ENCODE measurements around the gene CELF4.

Gene CELF4

DNA sequence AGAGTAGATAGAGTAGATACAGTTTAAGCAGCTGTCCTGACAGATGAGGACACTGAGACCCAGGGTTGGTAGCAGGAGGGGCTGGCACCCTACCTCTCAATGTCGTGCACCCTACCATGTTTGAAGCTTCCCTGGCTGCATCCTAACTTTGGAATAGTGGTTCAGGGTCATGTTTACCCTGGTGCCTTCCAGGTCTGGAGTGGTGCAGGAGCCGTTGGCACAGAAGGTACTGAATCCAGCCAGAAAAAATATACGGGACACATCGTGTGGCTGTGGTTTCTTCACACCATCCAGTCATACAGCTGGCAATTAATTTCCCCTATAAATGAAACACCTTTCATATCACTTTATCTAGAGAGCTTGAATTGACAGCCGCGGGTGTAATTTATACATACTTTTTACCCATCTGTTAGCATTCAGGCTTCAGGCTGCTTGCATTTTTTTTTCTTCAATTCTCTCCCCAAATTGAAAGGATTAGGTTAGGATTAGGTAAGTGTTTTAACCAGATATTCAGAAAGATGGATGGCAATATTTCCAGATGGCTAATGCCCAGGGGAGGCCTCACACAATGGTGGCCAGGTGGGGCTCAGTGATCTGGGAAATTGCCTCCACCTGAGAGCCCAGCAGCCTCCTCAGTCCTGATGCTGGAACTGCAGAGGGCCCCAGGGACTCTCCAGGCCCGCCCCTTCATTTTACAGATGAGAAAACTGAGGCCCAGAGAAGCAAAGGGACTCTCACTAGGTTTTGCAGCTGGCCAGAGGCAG, 127.0 kb downstream of the CELF4 start:
- Mint-ChIP-seq H3K36me3 (ENCODE audit: low read depth) (no peaks in the 10 kb centered on the region), H3K27me3 (peaks cover 10% of the 10 kb centered on the region), H3K4me3 (no peak overlapping the region), H3K4me1 (ENCODE audit: low read depth) (peaks cover 5% of the 10 kb centered on the region), H3K27ac (no peak overlapping the region), H3K9me3 (no peaks in the 10 kb centered on the region)
- no peak for DNase-seq

DNA sequence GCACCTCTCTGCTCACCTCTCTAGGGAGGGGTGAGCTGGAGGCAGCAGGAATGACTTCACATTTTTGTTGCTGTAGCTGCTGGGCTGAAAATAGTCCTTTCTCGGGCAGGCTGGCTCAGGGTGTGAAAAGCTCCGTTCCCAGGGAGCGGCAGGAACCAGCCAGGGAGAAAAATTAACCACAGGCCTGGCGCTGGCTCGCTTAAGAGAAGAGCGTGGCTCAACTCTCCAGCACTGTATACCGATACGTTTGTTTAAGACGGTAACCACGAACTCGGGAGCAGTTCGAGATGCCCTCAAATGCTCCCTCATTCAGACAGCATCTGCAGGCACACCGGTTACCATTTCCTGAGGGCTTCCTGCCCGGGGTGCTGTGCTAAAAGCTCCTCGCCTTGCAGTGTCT, 129.6 kb downstream of the CELF4 start:
- no peak for DNase-seq
- peaks cover 5% of the 10 kb centered on the region for H3K4me1 Mint-ChIP-seq (ENCODE audit: low read depth)
- H3K27ac Mint-ChIP-seq: no peak overlapping the region
- H3K4me3 Mint-ChIP-seq: no peak overlapping the region
- no peaks in the 10 kb centered on the region for H3K36me3 Mint-ChIP-seq (ENCODE audit: low read depth)
- no peaks in the 10 kb centered on the region for H3K9me3 Mint-ChIP-seq
- peaks cover 10% of the 10 kb centered on the region for H3K27me3 Mint-ChIP-seq

GRCh38 chr18:37435150-37435867, 130.3 kb downstream of the CELF4 start:
- no peak for DNase-seq
- Mint-ChIP-seq H3K4me1 (ENCODE audit: low read depth) (peaks cover 5% of the 10 kb centered on the region), H3K27ac (no peak overlapping the region), H3K9me3 (no peaks in the 10 kb centered on the region), H3K36me3 (ENCODE audit: low read depth) (no peaks in the 10 kb centered on the region), H3K27me3 (peaks cover 10% of the 10 kb centered on the region), H3K4me3 (no peak overlapping the region)

GRCh38 chr18:37434161-37434860, 131.3 kb downstream of the CELF4 start:
- Mint-ChIP-seq H3K27me3 (peaks cover 10% of the 10 kb centered on the region), H3K4me1 (ENCODE audit: low read depth) (peaks cover 5% of the 10 kb centered on the region), H3K36me3 (ENCODE audit: low read depth) (no peaks in the 10 kb centered on the region), H3K4me3 (no peak overlapping the region), H3K27ac (no peak overlapping the region), H3K9me3 (no peaks in the 10 kb centered on the region)
- no peak for DNase-seq

GRCh38 chr18:37432436-37433195, 133.0 kb downstream of the CELF4 start:
- no peak overlapping the region for H3K4me3 Mint-ChIP-seq
- peaks cover 5% of the 10 kb centered on the region for H3K4me1 Mint-ChIP-seq (ENCODE audit: low read depth)
- H3K27me3 Mint-ChIP-seq: peaks cover 9% of the 10 kb centered on the region
- DNase-seq: no peak
- no peaks in the 10 kb centered on the region for H3K36me3 Mint-ChIP-seq (ENCODE audit: low read depth)
- no peaks in the 10 kb centered on the region for H3K9me3 Mint-ChIP-seq
- no peak overlapping the region for H3K27ac Mint-ChIP-seq

DNA sequence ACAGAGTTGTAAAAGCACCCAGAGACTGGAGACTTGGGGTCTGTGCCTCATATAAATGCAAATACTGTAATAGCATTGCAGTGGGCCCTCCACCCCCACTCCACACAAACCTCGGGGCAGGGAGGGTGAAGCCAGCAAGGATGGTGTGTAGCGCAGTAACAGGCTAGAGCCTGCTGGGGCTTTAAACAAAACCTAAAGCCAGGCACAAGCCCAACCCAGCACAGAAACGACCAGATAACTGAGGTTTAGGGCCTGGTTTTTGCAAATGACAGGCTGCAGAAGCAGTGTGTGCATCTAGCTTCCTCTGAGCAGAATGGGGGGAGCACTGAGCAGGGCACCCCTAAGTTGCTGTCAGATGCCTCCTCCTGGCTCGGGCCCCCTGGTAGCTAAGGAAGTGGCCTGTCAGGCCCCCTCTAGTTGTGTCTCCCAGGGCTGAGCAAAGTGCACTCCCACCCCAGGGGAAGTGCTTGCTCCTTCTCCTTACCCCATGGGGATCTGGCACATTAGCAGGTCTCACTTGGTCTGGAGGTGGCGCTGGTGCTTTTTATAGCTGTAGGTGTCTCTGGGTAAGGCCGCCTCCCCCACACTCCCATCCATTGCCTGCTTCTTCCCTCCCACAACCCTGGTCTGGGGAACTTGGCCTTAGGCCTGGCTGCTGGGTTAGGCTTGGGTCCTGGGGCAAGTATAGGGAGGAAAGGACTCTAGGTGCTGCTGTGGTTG, 135.1 kb downstream of the CELF4 start:
- no peaks in the 10 kb centered on the region for H3K4me1 Mint-ChIP-seq (ENCODE audit: low read depth)
- H3K27me3 Mint-ChIP-seq: peaks cover 3% of the 10 kb centered on the region
- no peak overlapping the region for H3K27ac Mint-ChIP-seq
- H3K9me3 Mint-ChIP-seq: no peaks in the 10 kb centered on the region
- no peaks in the 10 kb centered on the region for H3K36me3 Mint-ChIP-seq (ENCODE audit: low read depth)
- no peak for DNase-seq
- H3K4me3 Mint-ChIP-seq: no peak overlapping the region

GRCh38 chr18:37429791-37430190, 135.8 kb downstream of the CELF4 start:
- H3K27me3 Mint-ChIP-seq: no peaks in the 10 kb centered on the region
- H3K27ac Mint-ChIP-seq: no peak overlapping the region
- no peak for DNase-seq
- H3K4me1 Mint-ChIP-seq (ENCODE audit: low read depth): no peaks in the 10 kb centered on the region
- no peak overlapping the region for H3K4me3 Mint-ChIP-seq
- no peaks in the 10 kb centered on the region for H3K36me3 Mint-ChIP-seq (ENCODE audit: low read depth)
- H3K9me3 Mint-ChIP-seq: no peaks in the 10 kb centered on the region

DNA sequence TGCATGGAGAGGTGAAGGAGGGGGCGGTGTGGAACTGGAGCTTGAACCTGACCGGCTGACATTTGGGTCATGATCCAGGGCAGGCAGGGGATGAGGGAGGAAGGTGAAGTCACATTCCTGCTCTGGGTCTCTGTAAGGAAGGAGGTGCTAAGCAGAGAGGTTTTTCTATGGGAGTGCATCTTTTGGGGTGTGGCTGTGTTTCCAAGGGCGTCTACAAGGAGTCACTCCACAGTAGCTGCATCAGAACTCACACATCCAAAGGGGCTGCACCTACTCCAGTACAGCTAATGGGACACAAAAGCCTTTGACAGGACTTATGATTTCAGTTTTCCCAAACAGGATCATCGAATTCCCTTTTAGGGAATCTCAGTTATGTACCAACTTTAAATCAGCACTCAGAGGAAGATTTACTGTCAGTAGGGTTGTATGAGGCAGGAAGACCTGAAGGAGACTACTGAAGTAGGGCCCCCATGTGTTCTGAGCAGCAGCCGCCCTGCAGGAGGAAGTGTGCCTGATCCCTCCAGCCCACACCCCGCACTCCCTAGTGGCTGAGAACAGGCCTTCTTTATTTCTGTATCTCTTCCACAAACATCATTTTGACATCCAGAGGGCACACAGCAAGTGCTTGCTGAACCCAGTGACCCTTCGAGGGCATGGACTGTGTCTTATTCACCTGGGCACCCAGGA, 137.2 kb downstream of the CELF4 start:
- Mint-ChIP-seq H3K4me3 (no peak overlapping the region), H3K4me1 (ENCODE audit: low read depth) (no peaks in the 10 kb centered on the region), H3K27me3 (no peaks in the 10 kb centered on the region), H3K36me3 (ENCODE audit: low read depth) (no peaks in the 10 kb centered on the region), H3K27ac (no peak overlapping the region), H3K9me3 (no peaks in the 10 kb centered on the region)
- no peak for DNase-seq

GRCh38 chr18:37426586-37426985, 139.0 kb downstream of the CELF4 start:
- Mint-ChIP-seq H3K27ac (no peak overlapping the region), H3K4me3 (no peak overlapping the region), H3K9me3 (no peaks in the 10 kb centered on the region), H3K4me1 (ENCODE audit: low read depth) (no peaks in the 10 kb centered on the region), H3K27me3 (no peaks in the 10 kb centered on the region), H3K36me3 (ENCODE audit: low read depth) (no peaks in the 10 kb centered on the region)
- DNase-seq: no peak

DNA sequence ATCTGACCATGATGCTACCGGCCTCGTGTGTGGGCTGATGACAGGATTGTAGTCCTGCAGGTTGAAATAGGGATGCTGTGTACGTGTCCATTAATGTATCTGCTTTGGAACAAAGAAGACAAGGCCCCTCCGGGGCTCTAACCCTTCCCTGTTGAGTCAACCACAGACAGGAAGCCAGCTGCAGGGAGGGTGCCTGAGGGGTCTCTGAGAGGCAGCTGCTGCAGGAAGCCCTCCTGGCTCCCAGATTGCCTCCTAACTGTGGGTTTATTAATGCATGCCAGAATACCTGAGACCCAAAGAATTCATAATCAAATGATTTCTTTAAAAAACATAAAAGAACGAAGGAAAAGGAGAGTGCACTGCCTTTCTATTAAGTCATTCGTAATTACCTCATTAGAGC, 140.4 kb downstream of the CELF4 start:
- DNase-seq: no peak
- H3K4me1 Mint-ChIP-seq (ENCODE audit: low read depth): no peaks in the 10 kb centered on the region
- no peaks in the 10 kb centered on the region for H3K27me3 Mint-ChIP-seq
- H3K9me3 Mint-ChIP-seq: no peaks in the 10 kb centered on the region
- no peaks in the 10 kb centered on the region for H3K36me3 Mint-ChIP-seq (ENCODE audit: low read depth)
- H3K27ac Mint-ChIP-seq: no peak overlapping the region
- no peak overlapping the region for H3K4me3 Mint-ChIP-seq

GRCh38 chr18:37424507-37424906, 141.1 kb downstream of the CELF4 start:
- H3K9me3 Mint-ChIP-seq: no peaks in the 10 kb centered on the region
- no peak overlapping the region for H3K27ac Mint-ChIP-seq
- H3K27me3 Mint-ChIP-seq: no peaks in the 10 kb centered on the region
- no peaks in the 10 kb centered on the region for H3K36me3 Mint-ChIP-seq (ENCODE audit: low read depth)
- H3K4me3 Mint-ChIP-seq: no peak overlapping the region
- H3K4me1 Mint-ChIP-seq (ENCODE audit: low read depth): no peaks in the 10 kb centered on the region
- DNase-seq: no peak

DNA sequence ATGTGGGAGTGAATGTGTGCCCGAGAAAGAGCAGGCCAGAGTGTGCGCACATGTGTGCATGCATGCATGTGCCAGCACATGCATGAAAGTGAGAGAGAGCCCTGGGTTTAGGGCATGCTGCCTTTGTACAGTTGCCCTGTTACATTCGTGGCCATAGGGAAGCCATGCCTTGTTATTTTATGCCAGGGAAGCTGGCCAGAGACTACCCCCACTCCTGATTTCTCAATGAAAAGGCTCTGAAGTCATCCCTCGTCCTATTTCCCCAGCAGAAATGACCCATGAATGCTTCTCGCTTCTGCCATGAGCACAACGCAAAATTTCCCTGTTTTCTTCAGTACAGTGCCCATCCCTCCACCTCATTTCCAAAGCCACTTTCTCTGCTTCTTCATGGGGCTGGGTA, 143.0 kb downstream of the CELF4 start:
- Mint-ChIP-seq H3K4me1 (ENCODE audit: low read depth) (no peaks in the 10 kb centered on the region), H3K36me3 (ENCODE audit: low read depth) (no peaks in the 10 kb centered on the region), H3K9me3 (no peaks in the 10 kb centered on the region), H3K4me3 (no peak overlapping the region), H3K27ac (no peak overlapping the region), H3K27me3 (peaks cover 4% of the 10 kb centered on the region)
- no peak for DNase-seq

DNA sequence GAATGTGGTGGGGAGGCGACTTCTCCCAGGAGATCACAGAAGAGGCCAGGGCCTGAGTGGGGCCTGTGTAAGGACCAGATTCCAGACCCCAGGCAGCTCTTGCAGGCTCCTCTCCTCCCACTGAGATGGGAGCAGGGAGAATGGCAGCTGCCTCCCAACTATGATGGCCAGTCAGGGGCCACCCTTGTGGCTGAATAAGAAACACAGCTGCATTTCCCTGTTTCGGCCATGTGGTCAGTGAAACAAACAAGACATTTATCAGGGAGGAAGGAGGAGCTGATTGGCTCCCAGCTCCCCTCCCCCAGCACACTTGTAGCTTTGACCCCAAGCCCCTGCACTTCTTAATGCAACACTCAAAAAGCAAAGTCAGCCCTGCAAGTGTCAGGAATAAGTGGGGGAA, 143.5 kb downstream of the CELF4 start:
- peaks cover 4% of the 10 kb centered on the region for H3K27me3 Mint-ChIP-seq
- DNase-seq: no peak
- H3K27ac Mint-ChIP-seq: no peak overlapping the region
- H3K4me3 Mint-ChIP-seq: no peak overlapping the region
- H3K36me3 Mint-ChIP-seq (ENCODE audit: low read depth): no peaks in the 10 kb centered on the region
- H3K9me3 Mint-ChIP-seq: no peaks in the 10 kb centered on the region
- no peaks in the 10 kb centered on the region for H3K4me1 Mint-ChIP-seq (ENCODE audit: low read depth)

Measured in activated T-cell treated with anti-CD3 and anti-CD28 coated beads, Interleukin-2, amount 50 U/mL, for 24 hours (primary cell).